ENCODE results near the gene MFAP1. TPM values are rescaled to one million over a fixed set of nuclear protein-coding genes. Genes with fewer than 3 reads are reported as not detected.
A peak's percentile ranks its signal among the peaks of the same experiment; 100 is the strongest.
"Not testable (repeated sequence)": the region's sequence is repeated elsewhere in the genome, so short reads cannot be mapped to it uniquely, and the experiment has no call there.

MFAP1 gene, protein sequence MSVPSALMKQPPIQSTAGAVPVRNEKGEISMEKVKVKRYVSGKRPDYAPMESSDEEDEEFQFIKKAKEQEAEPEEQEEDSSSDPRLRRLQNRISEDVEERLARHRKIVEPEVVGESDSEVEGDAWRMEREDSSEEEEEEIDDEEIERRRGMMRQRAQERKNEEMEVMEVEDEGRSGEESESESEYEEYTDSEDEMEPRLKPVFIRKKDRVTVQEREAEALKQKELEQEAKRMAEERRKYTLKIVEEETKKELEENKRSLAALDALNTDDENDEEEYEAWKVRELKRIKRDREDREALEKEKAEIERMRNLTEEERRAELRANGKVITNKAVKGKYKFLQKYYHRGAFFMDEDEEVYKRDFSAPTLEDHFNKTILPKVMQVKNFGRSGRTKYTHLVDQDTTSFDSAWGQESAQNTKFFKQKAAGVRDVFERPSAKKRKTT
- total RNA-seq = 35.9 TPM
- 18.7 TPM for polyA plus RNA-seq
- long read RNA-seq, donor 1 = 0 reads
- long read RNA-seq, donor 2 = 0 reads
- long read RNA-seq, donor 3, transcript MFAP1-201 (9 exons, 2,155 nt) = major isoform, 14 of 27 reads
- long read RNA-seq, donor 3, partial matches to known transcripts = 9 of 27 reads
- long read RNA-seq, donor 3, other reads (novel, unspliced or antisense) = 0 of 27 reads
- long read RNA-seq, donor 4, transcript MFAP1-201 (9 exons, 2,155 nt) = major isoform, 9 of 10 reads
- long read RNA-seq, donor 4, partial matches to known transcripts = 0 of 10 reads
- long read RNA-seq, donor 4, other reads (novel, unspliced or antisense) = 0 of 10 reads
- long read RNA-seq, donor 5, transcript MFAP1-201 (9 exons, 2,155 nt) = major isoform, 5 of 18 reads
- long read RNA-seq, donor 5, partial matches to known transcripts = 13 of 18 reads
- long read RNA-seq, donor 5, other reads (novel, unspliced or antisense) = 0 of 18 reads
- long read RNA-seq, donor 6, transcript MFAP1-201 (9 exons, 2,155 nt) = major isoform, 14 of 14 reads
- long read RNA-seq, donor 6, partial matches to known transcripts = 0 of 14 reads
- long read RNA-seq, donor 6, other reads (novel, unspliced or antisense) = 0 of 14 reads
- long read RNA-seq, donor 7, transcript MFAP1-201 (9 exons, 2,155 nt) = major isoform, 19 of 24 reads
- long read RNA-seq, donor 7, partial matches to known transcripts = 5 of 24 reads
- long read RNA-seq, donor 7, other reads (novel, unspliced or antisense) = 0 of 24 reads
- long read RNA-seq, donor 8, partial matches to known transcripts = 0 of 3 reads
- long read RNA-seq, donor 8, other reads (novel, unspliced or antisense) = 0 of 3 reads
- long read RNA-seq, donor 9, transcript MFAP1-201 (9 exons, 2,155 nt) = major isoform, 6 of 6 reads
- long read RNA-seq, donor 9, partial matches to known transcripts = 0 of 6 reads
- long read RNA-seq, donor 9, other reads (novel, unspliced or antisense) = 0 of 6 reads
- long read RNA-seq, donor 10, transcript MFAP1-201 (9 exons, 2,155 nt) = major isoform, 6 of 14 reads
- long read RNA-seq, donor 10, partial matches to known transcripts = 6 of 14 reads
- long read RNA-seq, donor 10, other reads (novel, unspliced or antisense) = 0 of 14 reads

DNA sequence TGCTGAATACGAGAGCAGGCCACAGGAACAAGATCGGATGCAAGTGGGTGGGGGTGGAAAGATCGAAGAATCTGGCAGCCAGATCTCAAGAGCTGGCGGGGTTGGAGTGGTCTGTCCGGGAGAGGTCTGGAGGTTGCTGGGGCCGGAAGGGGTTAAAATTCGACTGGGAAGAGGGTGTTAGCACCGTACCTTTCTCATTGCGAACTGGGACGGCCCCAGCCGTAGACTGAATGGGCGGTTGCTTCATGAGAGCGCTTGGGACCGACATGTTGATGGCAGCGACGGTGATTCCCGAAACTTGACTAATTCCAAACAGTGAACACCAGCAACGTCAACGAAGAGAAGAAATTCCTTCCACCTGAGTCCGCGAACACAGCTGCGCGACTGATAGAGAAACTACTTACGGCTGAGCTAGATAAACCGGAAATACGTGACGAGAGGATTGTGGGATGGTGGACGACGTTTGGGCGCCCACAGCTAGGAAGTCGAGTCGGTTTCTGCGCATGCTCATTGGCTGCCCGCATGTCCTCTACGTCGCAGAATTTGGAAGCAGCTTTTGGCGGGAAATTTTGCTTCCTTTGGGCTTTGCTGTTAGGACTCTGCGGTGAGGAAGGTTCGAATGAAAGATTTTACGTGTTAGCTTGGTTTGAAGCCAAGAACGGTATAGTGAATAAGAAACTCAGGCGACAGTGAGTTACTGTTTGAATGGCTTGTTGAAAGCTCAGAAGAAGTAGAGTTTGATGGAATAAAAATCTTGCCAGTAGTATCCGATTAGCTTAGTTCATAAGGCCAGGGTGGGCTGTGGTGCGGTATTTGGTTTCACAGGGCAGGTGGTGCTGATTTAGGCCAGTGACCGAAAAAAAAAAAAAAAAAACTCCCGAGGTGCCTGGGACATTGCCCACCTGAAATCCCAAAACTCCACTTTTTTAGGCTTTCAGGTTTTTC, at the start of gene MFAP1:
TSS of gene MFAP1 (minus strand) at position 389 of the 945 bp plus-strand sequence. CDS start at position 268, 121 bp downstream.
- Histone ChIP-seq H3K27ac (ENCODE audit: low read depth in 1 of 2, low read length in 1 of 2) (peak within 1 kb of the TSS; percentile 80 to 89), H3K9me3 (ENCODE audit: control insufficient read depth in 2 of 2, insufficient read depth in 1 of 2, low read length in 1 of 2) (peaks cover 0 to 8% of the 10 kb centered on the region in 2 donors), H3K36me3 (ENCODE audit: control insufficient read depth in 2 of 2, insufficient read depth in 2 of 2, low read length in 1 of 2) (peaks cover under 1 to 7% of the 10 kb centered on the region in 2 donors), H3K4me3 (ENCODE audit: low read length in 2 of 2) (peak within 1 kb of the TSS; percentile 63 to 70), H3K27me3 (ENCODE audit: control insufficient read depth in 2 of 2, insufficient read depth in 1 of 2, low read length in 1 of 2) (no peaks in the 10 kb centered on the region), H3K4me1 (ENCODE audit: control insufficient read depth in 2 of 2, insufficient read depth in 2 of 2, low read length in 2 of 2) (peaks cover 21 to 31% of the 10 kb centered on the region in 2 donors)
- peak; percentile 89 to 97 (median 95) for DNase-seq (ENCODE audit: low read depth in 6 of 9, low spot score in 9 of 9)
- 9% methylated on average over 46 of the region's 46 CpGs for WGBS

DNA sequence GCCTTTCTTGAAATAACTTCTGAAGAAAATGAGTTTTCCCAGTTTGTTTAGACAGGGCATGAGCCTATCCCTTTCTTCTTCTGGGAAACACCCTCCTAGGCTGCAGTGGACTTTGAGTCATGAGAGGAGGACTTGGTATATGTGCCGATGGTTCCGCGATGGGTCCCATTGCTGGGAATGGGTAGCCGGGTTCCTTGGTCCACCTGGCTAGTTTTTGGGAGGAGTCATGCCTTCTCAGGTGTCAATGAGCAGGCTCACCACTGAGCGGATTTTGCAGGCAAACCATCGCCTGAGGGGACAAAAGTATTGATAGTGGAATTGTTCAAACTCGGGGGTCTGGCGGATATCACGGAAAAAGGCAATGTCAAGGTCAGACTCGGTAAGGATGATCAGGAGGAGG, 49.2 kb upstream of the MFAP1 start:
- H3K9me3 ChIP-seq (ENCODE audit: control insufficient read depth in 2 of 2, insufficient read depth in 1 of 2, low read length in 1 of 2) = no peaks in the 10 kb centered on the region
- WGBS = 99% methylated on average over 10 of the region's 10 CpGs
- no peak overlapping the region for H3K27ac ChIP-seq (ENCODE audit: low read depth in 1 of 2, low read length in 1 of 2)
- no peak for DNase-seq (ENCODE audit: low read depth in 6 of 9, low spot score in 9 of 9)
- no peaks in the 10 kb centered on the region for H3K4me1 ChIP-seq (ENCODE audit: control insufficient read depth in 2 of 2, insufficient read depth in 2 of 2, low read length in 2 of 2)
- H3K27me3 ChIP-seq (ENCODE audit: control insufficient read depth in 2 of 2, insufficient read depth in 1 of 2, low read length in 1 of 2) = no peaks in the 10 kb centered on the region
- peaks cover 18 to 29% of the 10 kb centered on the region in 2 donors for H3K36me3 ChIP-seq (ENCODE audit: control insufficient read depth in 2 of 2, insufficient read depth in 2 of 2, low read length in 1 of 2)
- H3K4me3 ChIP-seq (ENCODE audit: low read length in 2 of 2) = no peak overlapping the region

DNA sequence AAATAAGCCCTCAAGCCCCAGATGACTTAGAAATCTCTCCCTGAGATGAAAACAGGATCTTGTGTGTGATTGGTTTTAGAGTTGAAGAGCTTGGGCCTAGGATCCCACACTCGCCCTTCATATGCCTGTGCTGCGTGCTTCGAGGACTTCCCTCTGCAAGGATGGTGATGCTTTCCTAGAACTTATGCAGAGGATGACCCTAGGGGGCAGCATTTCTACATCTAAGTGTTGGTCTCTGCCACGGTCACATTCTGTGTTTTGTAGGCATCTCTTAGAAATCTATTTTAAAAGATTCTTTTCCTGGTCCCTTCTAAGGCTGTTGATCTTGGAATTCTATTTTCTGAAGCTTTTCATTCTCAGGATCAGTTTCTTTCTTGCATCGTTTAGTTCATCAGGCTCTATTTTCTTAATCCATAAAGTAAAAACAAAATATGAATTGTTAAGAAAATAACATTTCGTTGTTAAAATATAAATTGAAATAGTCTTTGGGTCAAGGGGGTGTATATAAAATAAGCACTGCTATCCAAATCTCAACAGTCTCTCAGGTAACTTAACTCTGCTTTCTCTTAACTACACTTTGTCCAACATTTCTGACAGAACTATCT, 48.0 kb upstream of the MFAP1 start:
- Histone ChIP-seq H3K9me3 (ENCODE audit: control insufficient read depth in 2 of 2, insufficient read depth in 1 of 2, low read length in 1 of 2) (no peaks in the 10 kb centered on the region), H3K27me3 (ENCODE audit: control insufficient read depth in 2 of 2, insufficient read depth in 1 of 2, low read length in 1 of 2) (no peaks in the 10 kb centered on the region), H3K4me3 (ENCODE audit: low read length in 2 of 2) (no peak overlapping the region), H3K36me3 (ENCODE audit: control insufficient read depth in 2 of 2, insufficient read depth in 2 of 2, low read length in 1 of 2) (peaks cover 18 to 36% of the 10 kb centered on the region in 2 donors), H3K4me1 (ENCODE audit: control insufficient read depth in 2 of 2, insufficient read depth in 2 of 2, low read length in 2 of 2) (no peaks in the 10 kb centered on the region), H3K27ac (ENCODE audit: low read depth in 1 of 2, low read length in 1 of 2) (no peak overlapping the region)
- 86% methylated on average over 6 of the region's 6 CpGs for WGBS
- DNase-seq (ENCODE audit: low read depth in 6 of 9, low spot score in 9 of 9) = peak in 6 of 9 donors; percentile 4 to 52 (median 14)

DNA sequence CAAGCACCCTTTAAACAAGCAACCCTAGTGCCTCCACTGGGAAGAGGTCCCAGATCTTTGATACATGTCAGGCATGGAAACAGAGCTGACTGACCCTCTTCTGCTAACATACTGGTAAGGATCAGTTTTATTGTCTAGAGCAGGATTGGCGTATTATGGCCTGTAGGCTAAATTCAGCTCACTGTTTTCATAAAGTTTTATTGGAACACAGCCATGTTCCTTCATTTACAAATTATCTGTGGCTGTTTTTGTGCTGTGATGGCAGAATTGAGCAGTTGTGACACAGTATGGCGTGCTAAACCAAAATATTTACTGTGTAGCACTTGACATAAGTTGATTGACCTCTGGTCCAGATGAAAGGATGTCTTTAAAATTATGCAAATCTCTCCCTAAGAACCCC, 47.3 kb upstream of the MFAP1 start:
- Histone ChIP-seq H3K36me3 (ENCODE audit: control insufficient read depth in 2 of 2, insufficient read depth in 2 of 2, low read length in 1 of 2) (peaks cover 15 to 40% of the 10 kb centered on the region in 2 donors), H3K4me1 (ENCODE audit: control insufficient read depth in 2 of 2, insufficient read depth in 2 of 2, low read length in 2 of 2) (no peaks in the 10 kb centered on the region), H3K4me3 (ENCODE audit: low read length in 2 of 2) (no peak overlapping the region), H3K27ac (ENCODE audit: low read depth in 1 of 2, low read length in 1 of 2) (no peak overlapping the region), H3K9me3 (ENCODE audit: control insufficient read depth in 2 of 2, insufficient read depth in 1 of 2, low read length in 1 of 2) (no peaks in the 10 kb centered on the region), H3K27me3 (ENCODE audit: control insufficient read depth in 2 of 2, insufficient read depth in 1 of 2, low read length in 1 of 2) (no peaks in the 10 kb centered on the region)
- DNase-seq (ENCODE audit: low read depth in 6 of 9, low spot score in 9 of 9) = no peak
- WGBS = 99% methylated on average over 2 of the region's 2 CpGs

DNA sequence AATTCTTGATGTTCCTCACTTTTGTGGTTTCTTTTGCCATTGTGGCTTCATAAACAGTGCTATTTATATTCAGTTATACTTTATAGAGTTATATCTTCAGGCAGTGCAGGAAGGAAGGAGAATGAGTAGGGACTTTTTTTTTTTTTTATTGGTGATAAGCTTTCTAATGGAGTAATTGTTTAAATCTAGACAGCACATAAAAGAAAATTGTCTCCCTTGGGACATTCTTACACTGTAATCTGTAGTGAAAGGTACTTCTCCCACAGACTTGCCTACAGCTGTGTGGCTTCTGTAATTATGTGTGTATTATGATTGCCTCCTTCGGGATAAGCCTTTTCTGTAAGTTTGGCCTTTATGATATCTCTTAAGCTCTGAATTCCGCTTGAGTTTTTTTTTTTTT, 43.9 kb upstream of the MFAP1 start:
- Histone ChIP-seq H3K27me3 (ENCODE audit: control insufficient read depth in 2 of 2, insufficient read depth in 1 of 2, low read length in 1 of 2) (no peaks in the 10 kb centered on the region), H3K4me3 (ENCODE audit: low read length in 2 of 2) (no peak overlapping the region), H3K36me3 (ENCODE audit: control insufficient read depth in 2 of 2, insufficient read depth in 2 of 2, low read length in 1 of 2) (peaks cover 11 to 39% of the 10 kb centered on the region in 2 donors), H3K9me3 (ENCODE audit: control insufficient read depth in 2 of 2, insufficient read depth in 1 of 2, low read length in 1 of 2) (no peaks in the 10 kb centered on the region), H3K27ac (ENCODE audit: low read depth in 1 of 2, low read length in 1 of 2) (no peak overlapping the region), H3K4me1 (ENCODE audit: control insufficient read depth in 2 of 2, insufficient read depth in 2 of 2, low read length in 2 of 2) (no peaks in the 10 kb centered on the region)
- 93% methylated on average over 2 of the region's 2 CpGs for WGBS
- no peak for DNase-seq (ENCODE audit: low read depth in 6 of 9, low spot score in 9 of 9)

DNA sequence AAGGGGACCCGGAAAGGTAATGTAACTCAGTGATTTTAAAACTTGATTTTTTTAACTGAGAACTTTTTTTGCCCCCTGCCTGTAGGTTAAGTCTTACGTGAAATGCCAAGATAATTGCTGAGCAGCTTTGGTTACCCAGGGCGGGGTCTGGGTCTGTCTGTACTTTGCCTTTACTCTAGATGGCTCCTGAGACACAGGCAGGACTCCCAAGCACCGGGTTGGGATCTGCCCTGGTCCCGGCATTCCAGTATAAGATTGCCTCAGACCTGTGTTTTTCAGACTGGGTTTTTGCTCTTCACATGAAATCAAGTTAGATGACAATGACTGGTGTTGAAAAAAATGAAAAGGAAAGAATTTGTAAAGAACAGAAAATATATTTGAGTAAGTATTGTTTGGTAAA, 42.6 kb upstream of the MFAP1 start:
- no peaks in the 10 kb centered on the region for H3K4me1 ChIP-seq (ENCODE audit: control insufficient read depth in 2 of 2, insufficient read depth in 2 of 2, low read length in 2 of 2)
- H3K27ac ChIP-seq (ENCODE audit: low read depth in 1 of 2, low read length in 1 of 2) = no peak overlapping the region
- H3K36me3 ChIP-seq (ENCODE audit: control insufficient read depth in 2 of 2, insufficient read depth in 2 of 2, low read length in 1 of 2) = peaks cover 16 to 34% of the 10 kb centered on the region in 2 donors
- no peak for DNase-seq (ENCODE audit: low read depth in 6 of 9, low spot score in 9 of 9)
- 97% methylated on average over 5 of the region's 5 CpGs for whole genome bisulfite sequencing
- no peak overlapping the region for H3K4me3 ChIP-seq (ENCODE audit: low read length in 2 of 2)
- no peaks in the 10 kb centered on the region for H3K27me3 ChIP-seq (ENCODE audit: control insufficient read depth in 2 of 2, insufficient read depth in 1 of 2, low read length in 1 of 2)
- H3K9me3 ChIP-seq (ENCODE audit: control insufficient read depth in 2 of 2, insufficient read depth in 1 of 2, low read length in 1 of 2) = no peaks in the 10 kb centered on the region

DNA sequence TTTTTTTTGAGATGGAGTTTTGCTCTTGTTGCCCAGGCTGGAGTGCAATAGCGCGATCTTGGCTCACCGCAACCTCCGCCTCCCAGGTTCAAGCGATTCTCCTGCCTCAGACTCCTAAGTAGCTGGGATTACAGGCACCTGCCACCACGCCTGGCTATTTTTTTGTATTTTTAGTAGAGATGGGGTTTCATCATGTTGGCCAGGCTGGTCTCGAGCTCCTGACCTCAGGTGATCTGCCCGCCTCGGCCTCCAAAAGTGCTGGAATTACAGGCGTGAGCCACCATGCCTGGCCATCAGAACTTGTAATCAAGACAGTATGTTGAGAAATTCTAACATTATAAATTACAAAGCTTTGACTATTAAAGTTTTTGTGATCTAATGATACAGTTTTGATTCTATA, 42.1 kb upstream of the MFAP1 start:
- not testable (repeated sequence) for H3K9me3 ChIP-seq (ENCODE audit: control insufficient read depth in 2 of 2, insufficient read depth in 1 of 2, low read length in 1 of 2); H3K4me3 ChIP-seq (ENCODE audit: low read length in 2 of 2); H3K27me3 ChIP-seq (ENCODE audit: control insufficient read depth in 2 of 2, insufficient read depth in 1 of 2, low read length in 1 of 2); DNase-seq (ENCODE audit: low read depth in 6 of 9, low spot score in 9 of 9); H3K27ac ChIP-seq (ENCODE audit: low read depth in 1 of 2, low read length in 1 of 2); H3K4me1 ChIP-seq (ENCODE audit: control insufficient read depth in 2 of 2, insufficient read depth in 2 of 2, low read length in 2 of 2)
- WGBS = 99% methylated on average over 10 of the region's 10 CpGs
- H3K36me3 ChIP-seq (ENCODE audit: control insufficient read depth in 2 of 2, insufficient read depth in 2 of 2, low read length in 1 of 2) = peaks cover 16 to 29% of the 10 kb centered on the region in 2 donors
